Measurements from ENCODE around the gene OLFML2A. TPM values are rescaled to one million over a fixed set of nuclear protein-coding genes. Genes with fewer than 3 reads are reported as not detected.

Gene OLFML2A
- total RNA-seq, 1 experiment from 2014 or later: 6.7 TPM

DNA sequence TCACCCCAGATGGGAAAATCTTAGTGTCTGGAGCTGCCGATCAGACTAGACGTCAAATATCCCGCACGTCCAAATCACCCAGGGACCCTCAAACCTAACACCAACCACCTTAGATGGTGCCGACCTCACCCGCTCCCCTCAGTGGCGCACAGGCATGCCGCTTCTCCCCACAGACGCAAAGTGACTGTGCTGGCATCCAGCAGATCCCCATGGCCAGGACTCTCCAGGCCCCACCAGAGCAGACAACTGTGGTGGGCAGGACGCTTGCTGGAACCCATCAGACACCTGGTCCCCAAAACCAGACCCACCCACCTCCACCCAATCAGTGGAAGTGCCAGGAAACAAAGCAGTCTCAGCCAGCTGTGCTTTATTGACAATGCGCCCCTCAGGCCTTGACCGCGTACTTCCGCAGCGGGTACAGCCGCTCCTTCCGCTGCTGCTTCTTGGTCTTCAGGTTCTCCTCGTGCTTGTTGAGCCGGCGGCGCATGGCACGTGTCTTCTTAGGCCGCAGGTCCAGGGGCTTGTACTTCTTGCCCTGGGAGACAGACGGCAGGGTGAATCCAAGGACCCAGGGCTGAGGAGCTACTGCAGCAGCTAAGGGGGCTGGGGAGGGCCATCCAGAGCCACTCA is 80.7 kb downstream of the OLFML2A start (continued):
- TF ChIP-seq, protein P1, sequence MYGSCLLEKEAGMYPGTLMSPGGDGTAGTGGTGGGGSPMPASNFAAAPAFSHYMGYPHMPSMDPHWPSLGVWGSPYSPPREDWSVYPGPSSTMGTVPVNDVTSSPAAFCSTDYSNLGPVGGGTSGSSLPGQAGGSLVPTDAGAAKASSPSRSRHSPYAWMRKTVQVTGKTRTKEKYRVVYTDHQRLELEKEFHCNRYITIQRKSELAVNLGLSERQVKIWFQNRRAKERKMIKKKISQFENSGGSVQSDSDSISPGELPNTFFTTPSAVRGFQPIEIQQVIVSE (CRISPR knock-in tag; IDR thresholded peaks at IDR 0.05; ENCODE audit: borderline replicate concordance): no peak

DNA sequence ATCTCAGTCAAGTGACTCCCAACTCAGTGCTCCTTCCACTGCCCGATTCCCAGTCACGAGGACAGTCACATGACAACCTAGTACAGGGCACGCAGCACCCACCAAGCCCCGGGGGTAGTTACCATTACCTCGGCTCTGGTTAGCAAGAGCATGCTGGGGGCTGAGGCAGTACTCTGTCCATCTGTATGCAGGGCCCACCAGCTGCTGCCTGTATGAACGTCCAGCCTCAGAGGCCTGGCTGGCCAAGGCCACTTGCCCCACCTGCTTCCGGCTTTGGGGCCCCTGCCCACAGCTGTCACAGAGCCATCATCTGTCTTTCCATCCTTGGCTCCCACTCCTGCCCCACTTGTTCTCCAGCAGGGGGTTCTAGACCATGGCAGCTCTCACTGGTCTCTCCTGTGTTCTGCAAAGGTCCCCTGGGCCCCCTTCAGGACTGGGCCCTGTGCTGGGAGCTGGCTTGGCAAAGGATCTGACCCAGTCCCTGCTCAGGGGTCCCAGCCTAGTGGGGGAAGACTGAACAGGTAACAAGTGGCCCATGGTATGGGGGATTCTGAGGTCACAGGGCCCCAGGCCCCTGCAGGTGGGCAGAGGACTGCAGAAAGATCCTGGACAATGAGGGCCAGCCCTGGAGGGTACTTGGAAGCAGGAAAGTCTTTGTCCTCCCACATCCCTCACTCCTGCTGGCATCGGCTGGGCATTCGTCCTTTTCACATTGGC is 81.6 kb downstream of the OLFML2A start:
- no peaks in the 10 kb centered on the region for H3K9me3 Mint-ChIP-seq
- DNase-seq (ENCODE audit: low spot score) (no peak), ATAC-seq (no peak)
- TF ChIP-seq, protein P2, sequence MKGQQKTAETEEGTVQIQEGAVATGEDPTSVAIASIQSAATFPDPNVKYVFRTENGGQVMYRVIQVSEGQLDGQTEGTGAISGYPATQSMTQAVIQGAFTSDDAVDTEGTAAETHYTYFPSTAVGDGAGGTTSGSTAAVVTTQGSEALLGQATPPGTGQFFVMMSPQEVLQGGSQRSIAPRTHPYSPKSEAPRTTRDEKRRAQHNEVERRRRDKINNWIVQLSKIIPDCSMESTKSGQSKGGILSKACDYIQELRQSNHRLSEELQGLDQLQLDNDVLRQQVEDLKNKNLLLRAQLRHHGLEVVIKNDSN (CRISPR knock-in tag; IDR thresholded peaks at IDR 0.05): 0 out of 2 replicates have a peak, but pooled peaks have one; percentile 26
- TF ChIP-seq, protein P3, sequence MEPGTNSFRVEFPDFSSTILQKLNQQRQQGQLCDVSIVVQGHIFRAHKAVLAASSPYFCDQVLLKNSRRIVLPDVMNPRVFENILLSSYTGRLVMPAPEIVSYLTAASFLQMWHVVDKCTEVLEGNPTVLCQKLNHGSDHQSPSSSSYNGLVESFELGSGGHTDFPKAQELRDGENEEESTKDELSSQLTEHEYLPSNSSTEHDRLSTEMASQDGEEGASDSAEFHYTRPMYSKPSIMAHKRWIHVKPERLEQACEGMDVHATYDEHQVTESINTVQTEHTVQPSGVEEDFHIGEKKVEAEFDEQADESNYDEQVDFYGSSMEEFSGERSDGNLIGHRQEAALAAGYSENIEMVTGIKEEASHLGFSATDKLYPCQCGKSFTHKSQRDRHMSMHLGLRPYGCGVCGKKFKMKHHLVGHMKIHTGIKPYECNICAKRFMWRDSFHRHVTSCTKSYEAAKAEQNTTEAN (CRISPR knock-in tag; IDR thresholded peaks at IDR 0.05): no peak
- peaks cover 14% of the 10 kb centered on the region for H3K4me1 Mint-ChIP-seq
- no peaks in the 10 kb centered on the region for H3K27me3 Mint-ChIP-seq (ENCODE audit: low read depth)
- ChIA-PET CTCF (no interaction called here), POLR2A (interaction anchor here (1.4 kb wide), 1 partner anchor 10 kb away, joined by 4 read pairs; no protein-coding TSS in a partner anchor)
- H3K36me3 Mint-ChIP-seq: peaks cover 44% of the 10 kb centered on the region
- H3K27ac Mint-ChIP-seq: peak overlapping the region; percentile 41; the same call in 1 of the 2 replicates
- H3K4me3 Mint-ChIP-seq: peak overlapping the region; percentile 91; the same call in 1 of the 2 replicates

DNA sequence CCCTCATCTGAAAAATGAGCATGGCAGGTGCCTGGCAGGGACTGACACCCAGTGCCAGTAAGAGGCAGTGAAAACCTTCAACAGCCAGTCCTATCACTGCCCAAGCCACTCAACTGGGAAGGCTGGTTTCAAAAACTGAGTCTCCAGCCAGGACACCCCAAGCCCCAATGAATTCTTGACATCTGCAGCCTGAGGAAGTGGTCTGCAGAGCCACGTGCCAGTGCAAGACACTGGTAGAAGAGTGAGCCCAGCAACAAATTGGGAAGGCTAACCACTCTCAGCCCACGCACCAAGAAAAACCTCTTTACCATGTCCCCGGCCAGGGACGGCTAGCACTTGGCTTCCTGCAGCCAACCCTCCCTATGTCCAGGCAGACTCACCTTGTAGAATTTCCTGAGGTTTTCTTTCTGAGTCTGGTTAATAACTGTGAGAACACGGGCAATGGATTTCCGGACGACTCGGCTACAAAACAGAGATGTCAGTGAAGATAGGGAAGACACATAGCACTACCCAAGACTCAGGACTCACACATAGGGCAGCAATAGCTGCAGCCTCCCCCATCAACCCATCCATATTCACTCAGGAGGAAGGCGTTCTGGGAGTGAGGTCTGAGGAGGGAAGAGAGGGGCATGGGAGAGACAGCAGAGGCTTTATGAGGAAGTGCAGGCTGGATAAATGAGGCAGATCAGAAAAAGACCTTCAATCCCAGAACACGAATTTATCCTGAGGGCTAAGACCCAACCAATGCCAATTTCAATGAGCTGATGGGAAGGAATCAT is 83.1 kb downstream of the OLFML2A start:
- TF ChIP-seq, protein P4, sequence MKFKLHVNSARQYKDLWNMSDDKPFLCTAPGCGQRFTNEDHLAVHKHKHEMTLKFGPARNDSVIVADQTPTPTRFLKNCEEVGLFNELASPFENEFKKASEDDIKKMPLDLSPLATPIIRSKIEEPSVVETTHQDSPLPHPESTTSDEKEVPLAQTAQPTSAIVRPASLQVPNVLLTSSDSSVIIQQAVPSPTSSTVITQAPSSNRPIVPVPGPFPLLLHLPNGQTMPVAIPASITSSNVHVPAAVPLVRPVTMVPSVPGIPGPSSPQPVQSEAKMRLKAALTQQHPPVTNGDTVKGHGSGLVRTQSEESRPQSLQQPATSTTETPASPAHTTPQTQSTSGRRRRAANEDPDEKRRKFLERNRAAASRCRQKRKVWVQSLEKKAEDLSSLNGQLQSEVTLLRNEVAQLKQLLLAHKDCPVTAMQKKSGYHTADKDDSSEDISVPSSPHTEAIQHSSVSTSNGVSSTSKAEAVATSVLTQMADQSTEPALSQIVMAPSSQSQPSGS (CRISPR knock-in tag; IDR thresholded peaks at IDR 0.05; ENCODE audit: borderline replicate concordance, low read depth): no peak
- TF ChIP-seq SMAD3 (CRISPR knock-in tag; IDR thresholded peaks at IDR 0.05; ENCODE audit: borderline replicate concordance) (no peak; the same call in 1 of the 2 replicates), ZBTB21 (CRISPR knock-in tag; IDR thresholded peaks at IDR 0.05; ENCODE audit: borderline replicate concordance) (no peak), ZNF219 (CRISPR knock-in tag; IDR thresholded peaks at IDR 0.05; ENCODE audit: borderline replicate concordance) (no peak), CREM (CRISPR knock-in tag; IDR thresholded peaks at IDR 0.05) (no peak), EMX1 (CRISPR knock-in tag; IDR thresholded peaks at IDR 0.05) (no peak)
- TF ChIP-seq, protein P5, sequence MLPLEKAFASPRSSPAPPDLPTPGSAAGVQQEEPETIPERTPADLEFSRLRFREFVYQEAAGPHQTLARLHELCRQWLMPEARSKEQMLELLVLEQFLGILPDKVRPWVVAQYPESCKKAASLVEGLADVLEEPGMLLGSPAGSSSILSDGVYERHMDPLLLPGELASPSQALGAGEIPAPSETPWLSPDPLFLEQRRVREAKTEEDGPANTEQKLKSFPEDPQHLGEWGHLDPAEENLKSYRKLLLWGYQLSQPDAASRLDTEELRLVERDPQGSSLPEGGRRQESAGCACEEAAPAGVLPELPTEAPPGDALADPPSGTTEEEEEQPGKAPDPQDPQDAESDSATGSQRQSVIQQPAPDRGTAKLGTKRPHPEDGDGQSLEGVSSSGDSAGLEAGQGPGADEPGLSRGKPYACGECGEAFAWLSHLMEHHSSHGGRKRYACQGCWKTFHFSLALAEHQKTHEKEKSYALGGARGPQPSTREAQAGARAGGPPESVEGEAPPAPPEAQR (CRISPR knock-in tag; IDR thresholded peaks at IDR 0.05): no peak
- TF ChIP-seq, protein P6, sequence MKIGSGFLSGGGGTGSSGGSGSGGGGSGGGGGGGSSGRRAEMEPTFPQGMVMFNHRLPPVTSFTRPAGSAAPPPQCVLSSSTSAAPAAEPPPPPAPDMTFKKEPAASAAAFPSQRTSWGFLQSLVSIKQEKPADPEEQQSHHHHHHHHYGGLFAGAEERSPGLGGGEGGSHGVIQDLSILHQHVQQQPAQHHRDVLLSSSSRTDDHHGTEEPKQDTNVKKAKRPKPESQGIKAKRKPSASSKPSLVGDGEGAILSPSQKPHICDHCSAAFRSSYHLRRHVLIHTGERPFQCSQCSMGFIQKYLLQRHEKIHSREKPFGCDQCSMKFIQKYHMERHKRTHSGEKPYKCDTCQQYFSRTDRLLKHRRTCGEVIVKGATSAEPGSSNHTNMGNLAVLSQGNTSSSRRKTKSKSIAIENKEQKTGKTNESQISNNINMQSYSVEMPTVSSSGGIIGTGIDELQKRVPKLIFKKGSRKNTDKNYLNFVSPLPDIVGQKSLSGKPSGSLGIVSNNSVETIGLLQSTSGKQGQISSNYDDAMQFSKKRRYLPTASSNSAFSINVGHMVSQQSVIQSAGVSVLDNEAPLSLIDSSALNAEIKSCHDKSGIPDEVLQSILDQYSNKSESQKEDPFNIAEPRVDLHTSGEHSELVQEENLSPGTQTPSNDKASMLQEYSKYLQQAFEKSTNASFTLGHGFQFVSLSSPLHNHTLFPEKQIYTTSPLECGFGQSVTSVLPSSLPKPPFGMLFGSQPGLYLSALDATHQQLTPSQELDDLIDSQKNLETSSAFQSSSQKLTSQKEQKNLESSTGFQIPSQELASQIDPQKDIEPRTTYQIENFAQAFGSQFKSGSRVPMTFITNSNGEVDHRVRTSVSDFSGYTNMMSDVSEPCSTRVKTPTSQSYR (CRISPR knock-in tag; IDR thresholded peaks at IDR 0.05): no peak
- TF ChIP-seq, protein P7, sequence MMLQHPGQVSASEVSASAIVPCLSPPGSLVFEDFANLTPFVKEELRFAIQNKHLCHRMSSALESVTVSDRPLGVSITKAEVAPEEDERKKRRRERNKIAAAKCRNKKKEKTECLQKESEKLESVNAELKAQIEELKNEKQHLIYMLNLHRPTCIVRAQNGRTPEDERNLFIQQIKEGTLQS (CRISPR knock-in tag; conservative IDR thresholded peaks at IDR 0.05): no peak
- TF ChIP-seq, protein P8, sequence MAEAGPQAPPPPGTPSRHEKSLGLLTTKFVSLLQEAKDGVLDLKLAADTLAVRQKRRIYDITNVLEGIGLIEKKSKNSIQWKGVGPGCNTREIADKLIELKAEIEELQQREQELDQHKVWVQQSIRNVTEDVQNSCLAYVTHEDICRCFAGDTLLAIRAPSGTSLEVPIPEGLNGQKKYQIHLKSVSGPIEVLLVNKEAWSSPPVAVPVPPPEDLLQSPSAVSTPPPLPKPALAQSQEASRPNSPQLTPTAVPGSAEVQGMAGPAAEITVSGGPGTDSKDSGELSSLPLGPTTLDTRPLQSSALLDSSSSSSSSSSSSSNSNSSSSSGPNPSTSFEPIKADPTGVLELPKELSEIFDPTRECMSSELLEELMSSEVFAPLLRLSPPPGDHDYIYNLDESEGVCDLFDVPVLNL (CRISPR knock-in tag; IDR thresholded peaks at IDR 0.05; ENCODE audit: borderline replicate concordance, low read depth): no peak
- TF ChIP-seq, protein P2 (CRISPR knock-in tag; IDR thresholded peaks at IDR 0.05): no peak
- TF ChIP-seq, protein P9, sequence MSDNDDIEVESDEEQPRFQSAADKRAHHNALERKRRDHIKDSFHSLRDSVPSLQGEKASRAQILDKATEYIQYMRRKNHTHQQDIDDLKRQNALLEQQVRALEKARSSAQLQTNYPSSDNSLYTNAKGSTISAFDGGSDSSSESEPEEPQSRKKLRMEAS (CRISPR knock-in tag; IDR thresholded peaks at IDR 0.05): no peak

More for the DNA sequence above, 83.1 kb downstream of the OLFML2A start:
- Mint-ChIP-seq H3K9me3 (no peaks in the 10 kb centered on the region), H3K36me3 (peaks cover 44% of the 10 kb centered on the region), H3K4me3 (peak overlapping the region; percentile 91), H3K27me3 (ENCODE audit: low read depth) (no peaks in the 10 kb centered on the region), H3K4me1 (peaks cover 14% of the 10 kb centered on the region), H3K27ac (peak overlapping the region; percentile 98)
- DNase-seq (ENCODE audit: low spot score) (no peak), ATAC-seq (no peak)
- POLR2A ChIA-PET: no interaction called here
- CTCF ChIA-PET: interaction anchor here (1.8 to 3.8 kb wide), 4 partner anchors 19 to 89 kb away, joined by 4 to 22 read pairs (median 18); partner anchors contain the start of genes NR6A1 and OLFML2A

Measured in WTC11 (cell line).